Measurements from ENCODE around the gene NLGN1. TPM values are rescaled to one million over a fixed set of nuclear protein-coding genes. Genes with fewer than 3 reads are reported as not detected.

NLGN1 gene
- total RNA-seq, 1 experiment from 2014 or later = 5.2 TPM

DNA sequence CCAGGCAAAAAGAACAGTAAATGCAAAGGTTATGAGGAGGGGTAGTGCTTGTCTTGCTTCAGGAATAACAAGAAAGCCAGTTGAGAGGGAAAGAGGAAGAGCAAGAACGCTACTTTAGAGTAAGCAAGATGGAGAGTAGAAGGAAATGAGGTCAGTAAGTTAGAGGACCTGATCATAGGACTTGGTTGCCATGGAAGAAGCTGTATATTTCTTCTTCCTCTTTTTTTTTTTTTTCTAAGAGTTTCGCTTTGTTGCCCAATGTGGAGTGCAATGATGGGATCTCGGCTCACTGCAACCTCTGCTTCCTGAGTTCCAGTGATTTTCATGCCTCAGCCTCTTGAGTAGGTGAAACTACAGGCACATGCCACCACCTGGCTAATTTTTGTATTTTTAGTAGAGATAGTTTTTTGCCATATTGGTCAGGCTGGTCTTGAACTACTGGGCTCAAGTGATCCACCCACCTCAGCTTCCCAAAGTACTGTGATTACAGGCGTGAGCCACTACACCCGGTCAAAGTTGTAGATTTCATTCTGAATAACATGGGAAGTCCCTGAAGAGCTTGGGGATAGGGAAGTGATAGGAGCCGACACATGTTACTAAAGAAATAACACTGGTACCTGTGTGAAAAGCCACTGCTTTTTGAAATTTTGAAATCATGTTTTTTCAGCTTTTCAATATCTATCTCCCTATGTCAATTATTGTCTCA lies 933.7 kb downstream of the NLGN1 start:
- H2BK15ac ChIP-seq (ENCODE audit: low read depth, low read length) = no peak overlapping the region
- Mint-ChIP-seq H3K36me3 (ENCODE audit: insufficient read depth in 1 of 3, low read depth in 3 of 3) (no peaks in the 10 kb centered on the region), H3K27ac (peak overlapping the region in 2 of 3 experiments; percentile 0 to 34; a peak in 2 of 7 replicates), H3K4me1 (peaks cover 18 to 24% of the 10 kb centered on the region in 2 experiments), H3K27me3 (ENCODE audit: low read depth) (peaks cover 2% of the 10 kb centered on the region; the same call in 1 of the 2 replicates), H3K9me3 (no peaks in the 10 kb centered on the region; a peak in 1 of 5 replicates), H3K4me3 (no peak overlapping the region)
- no peaks in the 10 kb centered on the region for H3K27me3 ChIP-seq (ENCODE audit: insufficient read depth, low read length)
- H3K27ac ChIP-seq (ENCODE audit: insufficient read length, low read depth, low read length) = no peak overlapping the region
- H3K56ac ChIP-seq (ENCODE audit: insufficient read length, low read depth, low read length) = no peak overlapping the region
- no peak overlapping the region for H2BK120ac ChIP-seq (ENCODE audit: low read depth, low read length, poor library complexity, severe bottlenecking)
- no peaks in the 10 kb centered on the region for H3K79me1 ChIP-seq (ENCODE audit: insufficient read depth, low read depth, low read length, poor library complexity, severe bottlenecking)
- no peaks in the 10 kb centered on the region for H4K20me1 ChIP-seq (ENCODE audit: control insufficient read depth, insufficient read depth, insufficient read length)
- H4K5ac ChIP-seq (ENCODE audit: insufficient read length, low read depth, low read length) = no peak overlapping the region
- H4K8ac ChIP-seq (replicated peaks; ENCODE audit: insufficient read length, low read depth, low read length) = no peak overlapping the region
- no CpG with 5 or more reads among the region's 6 CpGs for WGBS (ENCODE audit: extremely low coverage, insufficient read length, low lambda C conversion rate)
- H3K18ac ChIP-seq (ENCODE audit: insufficient read length, low read depth, low read length) = no peak overlapping the region
- no peak overlapping the region for H4K91ac ChIP-seq (ENCODE audit: insufficient read length, low read depth, low read length)
- H2BK20ac ChIP-seq (ENCODE audit: low read depth, low read length, poor library complexity, severe bottlenecking) = no peak overlapping the region
- H2AFZ ChIP-seq (ENCODE audit: low read length) = no peak overlapping the region
- no peak overlapping the region for H2AK5ac ChIP-seq (ENCODE audit: insufficient read length, low read length)
- no peaks in the 10 kb centered on the region; the same call in 1 of the 2 replicates for H3K4me1 ChIP-seq (ENCODE audit: insufficient read depth, low read length)
- no peak overlapping the region for H3K9ac ChIP-seq (ENCODE audit: extremely low read depth, insufficient read length, low read length)
- TF ChIP-seq, protein P1, sequence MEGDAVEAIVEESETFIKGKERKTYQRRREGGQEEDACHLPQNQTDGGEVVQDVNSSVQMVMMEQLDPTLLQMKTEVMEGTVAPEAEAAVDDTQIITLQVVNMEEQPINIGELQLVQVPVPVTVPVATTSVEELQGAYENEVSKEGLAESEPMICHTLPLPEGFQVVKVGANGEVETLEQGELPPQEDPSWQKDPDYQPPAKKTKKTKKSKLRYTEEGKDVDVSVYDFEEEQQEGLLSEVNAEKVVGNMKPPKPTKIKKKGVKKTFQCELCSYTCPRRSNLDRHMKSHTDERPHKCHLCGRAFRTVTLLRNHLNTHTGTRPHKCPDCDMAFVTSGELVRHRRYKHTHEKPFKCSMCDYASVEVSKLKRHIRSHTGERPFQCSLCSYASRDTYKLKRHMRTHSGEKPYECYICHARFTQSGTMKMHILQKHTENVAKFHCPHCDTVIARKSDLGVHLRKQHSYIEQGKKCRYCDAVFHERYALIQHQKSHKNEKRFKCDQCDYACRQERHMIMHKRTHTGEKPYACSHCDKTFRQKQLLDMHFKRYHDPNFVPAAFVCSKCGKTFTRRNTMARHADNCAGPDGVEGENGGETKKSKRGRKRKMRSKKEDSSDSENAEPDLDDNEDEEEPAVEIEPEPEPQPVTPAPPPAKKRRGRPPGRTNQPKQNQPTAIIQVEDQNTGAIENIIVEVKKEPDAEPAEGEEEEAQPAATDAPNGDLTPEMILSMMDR (conservative IDR thresholded peaks at IDR 0.05) = no peak
- H3K23ac ChIP-seq (ENCODE audit: insufficient read length, low read depth, low read length) = no peak overlapping the region
- no peaks in the 10 kb centered on the region for H3K79me2 ChIP-seq (ENCODE audit: insufficient read depth, low read length)
- H3K14ac ChIP-seq (ENCODE audit: insufficient read depth, low read length) = no peak overlapping the region
- no peak overlapping the region for H3K4ac ChIP-seq (ENCODE audit: low read depth, low read length)
- H3K9me3 ChIP-seq (ENCODE audit: control insufficient read depth, low read depth, low read length) = no peaks in the 10 kb centered on the region
- H3K4me2 ChIP-seq (ENCODE audit: insufficient read depth, insufficient read length, low read length) = no peak overlapping the region
- H2BK12ac ChIP-seq (ENCODE audit: insufficient read length, low read depth, low read length) = no peak overlapping the region
- DNase-seq = no peak
- H3T11ph ChIP-seq (ENCODE audit: low read length) = no peak overlapping the region
- H2BK5ac ChIP-seq (ENCODE audit: insufficient read length, low read length) = no peak overlapping the region
- no peaks in the 10 kb centered on the region for H3K23me2 ChIP-seq (ENCODE audit: insufficient read length, low read depth, low read length, poor library complexity, severe bottlenecking)

Measured in H9 (cell line).